B cell (primary cell): ENCODE results near the gene NFU1. TPM values are rescaled to one million over a fixed set of nuclear protein-coding genes. Genes with fewer than 3 reads are reported as not detected.

ENCODE experiments used
- ATAC-seq: fragments of 200-7000 bp; cut with Tn5 transposase; one replicate; pipeline ENCODE4 v1.10.0; 2021; ENCODE audit warnings: low read depth, mild to moderate bottlenecking, moderate number of reproducible peaks, moderate library complexity
- CTCF ChIA-PET: fragments of 350-600 bp; sonication (Branson Sonifier 250); formaldehyde crosslinking; loops from one replicate; lab custom pipeline; 2021; ENCODE audit warnings: antibody characterized with exemption, inconsistent platforms; lab: Charles Lee
- POLR2A ChIA-PET: fragments of 350-600 bp; sonication (Branson Sonifier 250); formaldehyde crosslinking; loops from one replicate; lab custom pipeline; 2021; ENCODE audit warnings: antibody characterized with exemption; lab: Charles Lee
- DNase-seq: peaks from one replicate; pipeline ENCODE4 v3.0.0; 2013
- H2AFZ ChIP-seq: 2 replicates; pipeline ENCODE4 v1.6.1; 2012; ENCODE audit warnings: mild to moderate bottlenecking, low read depth, low read length; ENCODE audit not compliant: insufficient read depth, poor library complexity, severe bottlenecking
- H3K27ac ChIP-seq, 2 donors: 1 replicate in 1 of 2; 2 replicates in 1 of 2; pipeline ENCODE4 v1.5.1; 2012 to 2013; ENCODE audit warnings: low read length in 2 of 2, mild to moderate bottlenecking in 2 of 2, moderate library complexity in 1 of 2
- H3K27me3 ChIP-seq, 4 experiments: fragments of 200-600 bp in 1 of 4; sonication (generic) in 1 of 4; replicated peaks in 1 of 4; 1 replicate in 2 of 4; 2 replicates in 2 of 4; pipeline versions ENCODE4 v1.6.1 to v1.7.0; 2013 to 2016; ENCODE audit warnings: low read length in 3 of 4, mild to moderate bottlenecking in 2 of 4, mixed read lengths in 1 of 4, moderate library complexity in 1 of 4; ENCODE audit not compliant: insufficient read depth in 4 of 4, control insufficient read depth in 3 of 4; ENCODE audit errors: control extremely low read depth in 1 of 4
- H3K36me3 ChIP-seq, 2 experiments: replicated peaks in 1 of 2; 1 replicate in 1 of 2; 2 replicates in 1 of 2; pipeline versions ENCODE4 v1.6.1 to v1.7.1; 2013; ENCODE audit warnings: low read length in 1 of 2; ENCODE audit not compliant: insufficient read depth in 2 of 2, control insufficient read depth in 1 of 2; ENCODE audit errors: control extremely low read depth in 1 of 2, extremely low read depth in 1 of 2
- H3K4me1 ChIP-seq, 2 donors: fragments of 200-600 bp in 1 of 2; sonication (generic) in 1 of 2; 1 replicate in 1 of 2; 2 replicates in 1 of 2; pipeline versions ENCODE4 v1.5.1 to v1.6.1; 2013 to 2017; ENCODE audit warnings: low read length in 2 of 2; ENCODE audit not compliant: control insufficient read depth in 2 of 2, insufficient read depth in 2 of 2
- H3K4me2 ChIP-seq: replicated peaks from 2 replicates; pipeline ENCODE3; 2012; ENCODE audit warnings: mild to moderate bottlenecking, low read depth, low read length; ENCODE audit not compliant: poor library complexity, severe bottlenecking
- H3K4me3 ChIP-seq, 5 experiments: fragments of 200-600 bp in 1 of 5; sonication (generic) in 1 of 5; 1 replicate in 3 of 5; 2 replicates in 2 of 5; pipeline versions ENCODE4 v1.5.1 to v1.7.0; 2011 to 2016; ENCODE audit warnings: low read length in 4 of 5, mild to moderate bottlenecking in 4 of 5, low read depth in 2 of 5, control low read depth in 1 of 5, moderate library complexity in 1 of 5; ENCODE audit not compliant: insufficient read depth in 1 of 5; ENCODE audit errors: control extremely low read depth in 1 of 5, extremely low read depth in 1 of 5
- H3K79me2 ChIP-seq: fragments of 200-600 bp; sonication (generic); one replicate; pipeline ENCODE4 v1.6.0; 2016; ENCODE audit warnings: low read length; ENCODE audit not compliant: control insufficient read depth, insufficient read depth
- H3K9ac ChIP-seq: fragments of 200-600 bp; sonication (generic); 2 replicates; pipeline ENCODE4 v1.6.1; 2017; ENCODE audit warnings: mild to moderate bottlenecking, low read length, moderate library complexity
- H3K9me3 ChIP-seq, 3 donors: one replicate each; pipeline versions ENCODE4 v1.6.1 to v1.7.1; 2013; ENCODE audit warnings: low read length in 2 of 3; ENCODE audit not compliant: control insufficient read depth in 2 of 3, insufficient read depth in 1 of 3; ENCODE audit errors: control extremely low read depth in 1 of 3
- H4K20me1 ChIP-seq: 2 replicates; pipeline ENCODE4 v1.6.0; 2012; ENCODE audit warnings: mild to moderate bottlenecking, low read length; ENCODE audit not compliant: insufficient read depth, control insufficient read depth, poor library complexity, severe bottlenecking
- H3K27ac Mint-ChIP-seq: one replicate; pipeline ENCODE4 v1.8.0; 2021; ENCODE audit warnings: mixed read lengths
- H3K27me3 Mint-ChIP-seq: one replicate; pipeline ENCODE4 v1.8.0; 2021; ENCODE audit warnings: mixed read lengths
- H3K4me1 Mint-ChIP-seq: one replicate; pipeline ENCODE4 v1.8.0; 2021; ENCODE audit warnings: mixed read lengths
- H3K4me3 Mint-ChIP-seq: one replicate; pipeline ENCODE4 v1.8.0; 2021; ENCODE audit warnings: mixed read lengths
- H3K9me3 Mint-ChIP-seq: one replicate; pipeline ENCODE4 v1.8.0; 2022; ENCODE audit warnings: mixed read lengths; ENCODE audit not compliant: insufficient read depth
- EZH2 ChIP-seq: IDR thresholded peaks from 2 replicates; pipeline ENCODE4 v1.6.1; 2012; ENCODE audit warnings: borderline replicate concordance, low read depth, mild to moderate bottlenecking, moderate library complexity, low read length; ENCODE audit not compliant: insufficient read depth, poor library complexity, severe bottlenecking
- WGBS: methylation state at CpG from one replicate; pipeline ENCODE4 v1.1.5; 2013; ENCODE audit warnings: missing lambda C conversion rate; ENCODE audit not compliant: insufficient coverage; 5-methylcytosine and 5-hydroxymethylcytosine counted together
- intact Hi-C: fragments of 100-400 bp; cut with micrococcal nuclease; formaldehyde crosslinking; loops from one replicate; pipeline ENCODE4 v1.10.0; 2022
- polyA plus RNA-seq: library from polyadenylated mRNA; depleted of rRNA; stranded (reverse); fragments of >200 nt; gene quantifications from 2 replicates; pipeline ENCODE4 v1.2.3, GENCODE V29; 2012
- total RNA-seq, 2 donors: library from RNA; stranded (reverse); fragments of 120-200 nt in 1 of 2; gene quantifications; 1 replicate in 1 of 2; 2 replicates in 1 of 2; pipeline versions ENCODE4 v1.2.3 to v1.2.4, GENCODE V29; 2013 to 2022
- TF ChIP-seq, protein P1 (sequence below): fragments of 200-600 bp; IDR thresholded peaks from one replicate; pipeline ENCODE4 v1.8.0; 2022; ENCODE audit warnings: antibody characterized with exemption, mild to moderate bottlenecking

The NFU1 gene
- total and polyA plus RNA-seq, 2 donors (not counting 1 experiment from before 2014, with no cell fraction given), result 19.2 to 40.6 TPM

- Mint-ChIP-seq H3K9me3 (no peaks in the 10 kb centered on the region), H3K4me1 (peaks cover 43% of the 10 kb centered on the region), H3K4me3 (peak overlapping the region; percentile 2), H3K27ac (peak overlapping the region; percentile 67), H3K27me3 (no peaks in the 10 kb centered on the region)
- H3K36me3 ChIP-seq, result peaks cover 2 to 13% of the 10 kb centered on the region in 2 experiments
- DNase-seq, result no peak
- no peaks in the 10 kb centered on the region for H3K27me3 ChIP-seq
- peaks cover 27 to 33% of the 10 kb centered on the region in 2 donors for H3K4me1 ChIP-seq
- peaks cover 31% of the 10 kb centered on the region for H3K79me2 ChIP-seq
- no peak overlapping the region for H3K27ac ChIP-seq
- TF ChIP-seq, protein P1, sequence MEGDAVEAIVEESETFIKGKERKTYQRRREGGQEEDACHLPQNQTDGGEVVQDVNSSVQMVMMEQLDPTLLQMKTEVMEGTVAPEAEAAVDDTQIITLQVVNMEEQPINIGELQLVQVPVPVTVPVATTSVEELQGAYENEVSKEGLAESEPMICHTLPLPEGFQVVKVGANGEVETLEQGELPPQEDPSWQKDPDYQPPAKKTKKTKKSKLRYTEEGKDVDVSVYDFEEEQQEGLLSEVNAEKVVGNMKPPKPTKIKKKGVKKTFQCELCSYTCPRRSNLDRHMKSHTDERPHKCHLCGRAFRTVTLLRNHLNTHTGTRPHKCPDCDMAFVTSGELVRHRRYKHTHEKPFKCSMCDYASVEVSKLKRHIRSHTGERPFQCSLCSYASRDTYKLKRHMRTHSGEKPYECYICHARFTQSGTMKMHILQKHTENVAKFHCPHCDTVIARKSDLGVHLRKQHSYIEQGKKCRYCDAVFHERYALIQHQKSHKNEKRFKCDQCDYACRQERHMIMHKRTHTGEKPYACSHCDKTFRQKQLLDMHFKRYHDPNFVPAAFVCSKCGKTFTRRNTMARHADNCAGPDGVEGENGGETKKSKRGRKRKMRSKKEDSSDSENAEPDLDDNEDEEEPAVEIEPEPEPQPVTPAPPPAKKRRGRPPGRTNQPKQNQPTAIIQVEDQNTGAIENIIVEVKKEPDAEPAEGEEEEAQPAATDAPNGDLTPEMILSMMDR, result no peak
- TF ChIP-seq EZH2, result no peak
- peaks cover 0 to 6% (median 0%) of the 10 kb centered on the region in 3 donors for H3K9me3 ChIP-seq
- 63% methylated on average over 4 of the region's 5 CpGs for WGBS
- no peak overlapping the region for H2AFZ ChIP-seq
- H3K4me2 ChIP-seq, result no peak overlapping the region
- intact Hi-C loops, result loop anchor here (5.0 to 10.0 kb wide), 4 partner anchors 208 to 868 kb away; partner anchors contain the start of genes AAK1 and FAM136A
- H3K9ac ChIP-seq, result no peak overlapping the region
- ChIA-PET POLR2A (no interaction called here), CTCF (interaction anchor here (1.1 kb wide), 1 partner anchor 289 kb away, joined by 3 read pairs; no protein-coding TSS in a partner anchor)
- no peak overlapping the region for H3K4me3 ChIP-seq
- H4K20me1 ChIP-seq, result no peaks in the 10 kb centered on the region
- no peak for ATAC-seq
Observed at GRCh38 chr2:69434753-69435152, 2.5 kb downstream of the NFU1 start.

DNA sequence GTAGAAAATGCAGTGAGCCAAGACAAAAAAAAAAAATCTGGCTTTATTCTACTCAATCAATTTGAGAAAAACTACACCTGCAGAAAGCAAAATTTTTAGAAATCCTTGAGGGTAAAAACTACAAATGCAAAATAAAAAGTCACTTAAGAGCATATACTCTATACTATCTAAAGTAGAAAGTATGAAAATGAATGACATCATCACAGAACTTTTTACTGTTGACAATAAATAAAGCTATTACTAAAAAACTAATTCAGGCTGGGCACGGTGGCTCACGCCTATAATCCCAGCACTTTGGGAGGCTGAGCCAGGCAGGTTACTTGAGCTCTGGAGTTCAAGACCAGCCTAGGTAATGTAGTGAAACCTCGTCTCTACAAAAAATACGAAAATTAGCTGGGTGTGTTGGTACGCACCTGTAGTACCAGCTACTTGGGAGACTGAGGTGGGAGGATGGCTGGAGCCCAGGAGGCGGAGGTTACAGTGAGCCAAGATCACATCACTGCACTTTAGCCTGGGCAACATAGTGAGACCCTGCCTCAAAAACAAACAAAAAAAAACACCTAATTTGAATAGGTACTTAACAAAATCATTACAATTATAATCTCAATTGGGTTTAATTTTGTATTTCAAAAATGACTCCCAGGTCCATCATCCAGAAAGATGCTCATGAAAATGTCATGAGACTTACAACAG is 7.6 kb downstream of the NFU1 start:
- no peak overlapping the region for H3K27ac Mint-ChIP-seq
- peaks cover 31% of the 10 kb centered on the region for H3K79me2 ChIP-seq
- H3K4me1 ChIP-seq, result peaks cover 2% of the 10 kb centered on the region in 2 donors
- peaks cover 2 to 39% of the 10 kb centered on the region in 2 experiments for H3K36me3 ChIP-seq
- POLR2A ChIA-PET, result no interaction called here
- peaks cover 7% of the 10 kb centered on the region for H3K4me1 Mint-ChIP-seq
- TF ChIP-seq, protein P1, result no peak
- no peak for TF ChIP-seq EZH2
- H2AFZ ChIP-seq, result no peak overlapping the region
- intact Hi-C loops, result loop anchor here (10.0 kb wide), 2 partner anchors 285 to 385 kb away; no protein-coding TSS in a partner anchor
- DNase-seq (no peak), ATAC-seq (no peak)
- no peak overlapping the region for H3K27ac ChIP-seq
- H3K27me3 ChIP-seq, result no peaks in the 10 kb centered on the region
- H3K27me3 Mint-ChIP-seq, result no peaks in the 10 kb centered on the region
- H3K9me3 Mint-ChIP-seq, result no peaks in the 10 kb centered on the region
- H3K4me2 ChIP-seq, result no peak overlapping the region
- H3K9me3 ChIP-seq, result peaks cover 0 to 3% (median 0%) of the 10 kb centered on the region in 3 donors
- WGBS, result 98% methylated on average over 4 of the region's 6 CpGs
- no peak overlapping the region for H3K4me3 Mint-ChIP-seq
- CTCF ChIA-PET, result no interaction called here
- H3K4me3 ChIP-seq, result no peak overlapping the region
- H4K20me1 ChIP-seq, result no peaks in the 10 kb centered on the region
- H3K9ac ChIP-seq, result no peak overlapping the region
